HG02884 (cell line): Measurements from ENCODE around the gene TEX44.
"Not testable (repeated sequence)": the region's sequence is repeated elsewhere in the genome, so short reads cannot be mapped to it uniquely, and the experiment has no call there.

Experiments
- ATAC-seq: cut with Tn5 transposase; IDR thresholded peaks from one replicate; pipeline ENCODE4 v1.9.1; 2021; ENCODE audit warnings: mild to moderate bottlenecking, moderate library complexity; ENCODE audit not compliant: unreplicated experiment

Gene TEX44

GRCh38 chr2:231592636-231593145 is at the start of gene TEX44:
Gene TEX44, plus strand, starts transcription at chr2:231592864. Its CDS starts 88 bp downstream, at chr2:231592952.
- ATAC-seq, result no peak

DNA sequence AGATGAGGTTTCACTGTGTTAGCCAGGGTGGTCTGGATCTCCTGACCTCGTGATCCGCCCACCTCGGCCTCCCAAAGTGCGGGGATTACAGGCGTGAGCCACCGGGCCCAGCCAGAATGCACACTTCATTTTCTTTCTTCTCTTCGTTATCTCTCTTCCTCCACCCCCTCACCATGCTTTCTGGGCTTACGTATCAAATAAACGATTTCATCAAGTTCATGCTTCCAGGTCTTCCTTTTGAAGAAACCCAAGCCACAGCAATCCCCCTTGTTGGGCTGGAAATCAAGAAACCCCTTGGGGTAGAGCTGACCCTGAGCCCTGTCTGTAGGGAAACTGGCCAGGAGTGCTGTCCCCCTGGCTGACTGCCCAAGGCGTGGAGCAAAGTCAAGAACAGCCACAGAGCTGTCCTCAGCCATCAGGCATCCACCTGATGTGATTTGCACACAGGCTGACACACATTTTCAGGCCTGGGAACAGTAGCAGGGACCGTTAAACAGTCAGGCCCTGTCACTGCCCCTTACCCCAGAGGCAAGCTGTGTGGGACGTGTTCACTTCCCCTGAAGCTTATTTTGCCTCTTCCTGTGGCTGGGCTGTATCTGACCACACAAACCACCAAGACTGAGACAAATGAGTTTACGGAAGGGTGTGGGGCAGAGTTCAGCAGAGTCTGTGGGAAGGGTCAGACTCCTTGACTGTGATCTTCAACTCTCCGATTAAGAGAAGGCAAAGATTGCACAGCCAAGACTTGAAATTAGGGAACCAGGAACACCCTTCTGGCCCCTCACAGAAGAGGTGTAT is 47.4 kb upstream of the TEX44 start:
- ATAC-seq, result peak; percentile 99

DNA sequence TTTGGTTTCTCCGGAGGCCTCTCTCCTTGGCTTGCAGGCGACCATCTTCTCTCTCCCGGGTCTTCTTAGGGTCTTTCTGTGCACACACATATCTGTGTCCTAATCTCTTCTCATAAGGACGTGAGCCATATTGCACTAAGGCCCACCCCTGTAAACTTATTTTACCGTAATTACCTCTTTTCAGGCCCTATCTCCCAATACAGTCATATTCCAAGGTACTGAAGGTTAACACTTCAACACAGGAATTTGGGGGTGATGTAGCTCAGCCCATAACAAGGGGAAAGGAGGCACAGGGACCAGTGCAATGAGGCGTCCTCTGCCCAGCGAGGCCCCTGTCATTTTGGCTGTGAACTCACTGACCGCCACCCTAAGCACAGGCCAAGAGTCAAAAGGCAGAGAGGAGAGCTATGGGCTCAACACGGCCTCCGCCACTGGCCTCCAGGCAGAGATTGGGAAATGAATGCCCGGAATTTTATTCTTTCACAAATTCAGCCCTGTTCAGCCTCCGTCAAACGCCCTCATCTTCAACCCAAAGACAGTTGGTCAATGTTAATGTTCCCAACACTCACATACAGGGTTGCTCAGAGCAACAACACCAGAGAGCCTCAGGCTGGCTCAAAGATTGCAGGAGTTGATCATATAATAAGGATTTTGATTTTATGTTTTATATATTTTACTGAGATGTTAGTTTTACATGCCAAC is 46.5 kb upstream of the TEX44 start:
- ATAC-seq, result no peak

GRCh38 chr2:231547315-231548110 is 45.2 kb upstream of the TEX44 start:
- ATAC-seq, result no peak

GRCh38 chr2:231548752-231549151 is 43.9 kb upstream of the TEX44 start:
- ATAC-seq, result no peak

DNA sequence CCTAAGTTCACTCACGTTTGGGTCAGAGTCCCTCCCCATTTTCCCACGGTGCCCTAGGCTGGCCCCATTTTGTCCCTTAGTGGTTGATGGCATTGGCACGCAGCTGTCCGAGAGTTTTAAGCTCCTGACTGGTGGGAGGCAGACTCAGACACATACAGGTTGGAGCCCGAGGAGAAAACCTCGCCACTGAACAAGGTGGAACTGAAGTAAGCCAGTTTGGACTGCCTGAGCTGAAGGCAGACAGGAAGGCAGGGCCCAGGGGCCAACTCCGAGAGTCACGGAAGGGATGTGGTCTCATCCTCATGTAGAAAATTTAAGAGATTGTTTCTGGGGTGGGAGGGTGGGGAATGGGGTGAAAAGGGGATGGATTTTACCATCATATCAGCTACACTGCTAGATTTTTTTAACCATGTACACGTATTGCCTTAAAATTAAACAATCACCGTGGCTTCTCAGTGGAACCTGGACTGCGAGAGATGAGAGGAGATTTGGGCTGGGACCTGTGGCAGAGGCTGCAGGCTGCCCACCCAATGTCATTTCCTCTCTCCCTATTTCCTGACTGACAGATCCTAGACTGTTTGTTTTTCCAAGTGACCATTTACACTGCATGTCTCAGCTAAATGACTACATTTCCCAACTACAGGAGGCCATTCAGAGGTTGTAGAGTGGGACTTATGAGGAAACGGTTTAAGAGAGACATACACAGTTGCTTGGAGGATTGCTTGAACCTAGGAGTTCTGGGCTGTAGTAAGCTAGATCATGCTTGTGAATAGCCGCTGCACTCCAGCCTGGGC is 43.0 kb upstream of the TEX44 start:
- ATAC-seq, result no peak

GRCh38 chr2:231552752-231553151 is 39.9 kb upstream of the TEX44 start:
- no peak for ATAC-seq

- no peak for ATAC-seq
These were observed 38.3 kb upstream of the TEX44 start for GRCh38 chr2:231554327-231554726.

DNA sequence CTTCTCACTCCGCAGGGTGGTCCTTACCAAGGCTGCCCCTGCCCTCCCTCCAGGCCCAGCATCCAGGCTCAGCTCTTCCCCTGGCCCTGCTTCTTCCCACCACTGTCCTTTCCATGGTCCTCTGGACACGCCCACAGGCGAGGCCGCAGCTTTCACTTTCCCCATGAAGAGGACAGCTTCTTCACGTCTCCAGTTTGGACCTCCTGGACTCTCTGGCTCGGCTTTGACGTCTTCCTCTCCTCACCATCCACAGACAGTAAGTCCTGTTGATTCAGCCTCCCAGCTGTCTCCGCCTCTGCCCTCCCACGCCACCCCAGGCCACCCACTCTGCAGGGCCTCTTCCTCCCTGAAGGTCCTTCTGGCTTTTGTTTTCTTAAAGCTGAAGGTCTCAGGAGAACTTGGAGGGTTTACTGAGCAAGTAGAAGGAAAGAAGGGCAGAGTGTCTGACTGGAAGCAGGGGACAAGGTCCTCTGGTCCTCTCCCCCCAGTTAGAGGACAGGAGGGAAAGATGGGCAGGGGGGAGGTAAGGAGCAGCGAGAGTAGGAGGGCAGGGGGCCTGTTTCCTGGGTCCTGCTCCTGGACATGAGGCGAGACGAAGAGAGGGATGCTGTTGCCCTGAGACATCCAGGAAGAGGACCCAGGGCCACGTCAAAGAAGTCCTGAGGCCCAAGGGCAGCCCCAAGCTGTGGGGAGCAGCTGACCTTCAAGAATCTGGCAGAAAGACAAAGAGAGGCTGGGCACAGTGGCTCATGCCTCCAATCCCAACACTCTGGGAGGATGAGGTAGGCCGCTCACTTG is 37.7 kb upstream of the TEX44 start:
- ATAC-seq, result no peak

- not testable (repeated sequence) for ATAC-seq
These were observed 36.2 kb upstream of the TEX44 start for GRCh38 chr2:231556496-231556895.

DNA sequence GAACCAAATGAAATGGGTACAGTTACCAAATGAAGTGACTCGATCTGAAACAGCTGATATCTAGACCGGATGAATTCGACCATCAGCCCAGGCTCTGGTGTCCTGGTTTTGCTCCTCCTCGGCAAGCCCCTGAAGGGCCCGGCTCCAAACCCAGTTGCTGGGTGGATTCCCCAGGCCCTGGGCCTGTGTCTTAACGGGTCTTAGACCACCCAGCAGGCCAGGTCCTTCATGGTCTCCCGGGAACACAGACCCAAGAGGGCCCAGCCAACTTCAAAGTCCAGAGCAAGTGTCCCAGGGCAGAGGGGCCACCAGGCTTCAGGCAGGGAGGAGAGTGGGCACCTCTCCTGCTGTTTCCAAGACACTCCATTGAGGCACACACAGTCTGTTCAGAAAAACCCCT is 35.7 kb upstream of the TEX44 start:
- no peak for ATAC-seq

GRCh38 chr2:231557571-231558217 is 35.0 kb upstream of the TEX44 start:
- ATAC-seq, result peak; percentile 68

- no peak for ATAC-seq
These were observed 29.2 kb upstream of the TEX44 start for GRCh38 chr2:231563378-231563961.

- no peak for ATAC-seq
These were observed 26.6 kb upstream of the TEX44 start for GRCh38 chr2:231565887-231566594.

DNA sequence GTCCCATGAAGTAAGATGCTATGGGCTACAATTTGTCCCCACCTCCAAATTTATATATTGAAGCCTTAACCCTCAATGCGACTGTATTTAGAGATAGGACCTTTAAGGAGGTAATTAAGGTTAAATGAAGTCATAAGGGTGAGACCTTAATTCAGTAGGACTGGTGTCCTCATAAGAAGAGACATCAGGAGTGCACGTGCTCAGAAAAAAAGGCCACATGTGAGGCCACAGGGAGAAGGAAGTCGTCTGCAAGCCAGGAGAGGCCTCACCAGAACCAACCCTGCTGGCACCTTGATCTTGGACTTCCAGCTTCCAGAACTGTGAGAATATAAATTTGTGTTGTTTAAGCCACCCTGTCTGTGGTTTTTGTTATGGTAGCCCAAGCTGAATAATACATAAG is 25.5 kb upstream of the TEX44 start:
- no peak for ATAC-seq

GRCh38 chr2:231568098-231568784 is 24.4 kb upstream of the TEX44 start:
- no peak for ATAC-seq

DNA sequence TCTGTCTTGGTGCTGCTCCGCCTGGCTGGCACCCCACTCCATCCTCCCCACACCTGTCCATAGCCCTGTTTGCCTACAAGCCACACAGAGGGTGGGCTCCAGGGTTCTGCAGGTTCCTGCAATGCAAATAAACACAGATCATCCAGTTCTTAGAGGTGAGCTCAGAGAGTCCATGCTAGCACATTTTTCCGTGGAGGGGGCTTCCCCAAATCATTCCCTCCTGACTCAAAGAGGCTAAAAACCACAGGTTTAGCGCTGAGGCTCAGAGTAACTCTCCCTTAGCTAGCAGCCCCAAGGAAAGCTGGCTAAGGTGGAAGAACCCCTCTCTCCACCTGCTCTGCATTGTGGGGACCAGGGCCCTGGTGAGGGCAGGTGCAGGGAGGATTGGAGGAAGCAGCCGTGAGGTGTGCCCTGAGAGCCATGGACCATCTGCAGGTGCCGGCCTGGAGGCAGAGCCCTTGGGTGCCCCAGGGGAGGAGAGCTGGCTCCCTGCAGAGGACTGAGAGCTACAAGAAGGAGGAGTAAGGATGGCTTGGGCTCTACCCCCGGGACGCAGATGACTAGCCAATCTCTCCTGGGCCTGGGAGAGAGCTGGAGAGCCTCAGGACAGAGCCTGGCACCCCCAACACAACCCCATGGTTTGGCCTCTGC is 23.8 kb upstream of the TEX44 start:
- no peak for ATAC-seq
